ENCODE results near the gene FLOT2.

DNA sequence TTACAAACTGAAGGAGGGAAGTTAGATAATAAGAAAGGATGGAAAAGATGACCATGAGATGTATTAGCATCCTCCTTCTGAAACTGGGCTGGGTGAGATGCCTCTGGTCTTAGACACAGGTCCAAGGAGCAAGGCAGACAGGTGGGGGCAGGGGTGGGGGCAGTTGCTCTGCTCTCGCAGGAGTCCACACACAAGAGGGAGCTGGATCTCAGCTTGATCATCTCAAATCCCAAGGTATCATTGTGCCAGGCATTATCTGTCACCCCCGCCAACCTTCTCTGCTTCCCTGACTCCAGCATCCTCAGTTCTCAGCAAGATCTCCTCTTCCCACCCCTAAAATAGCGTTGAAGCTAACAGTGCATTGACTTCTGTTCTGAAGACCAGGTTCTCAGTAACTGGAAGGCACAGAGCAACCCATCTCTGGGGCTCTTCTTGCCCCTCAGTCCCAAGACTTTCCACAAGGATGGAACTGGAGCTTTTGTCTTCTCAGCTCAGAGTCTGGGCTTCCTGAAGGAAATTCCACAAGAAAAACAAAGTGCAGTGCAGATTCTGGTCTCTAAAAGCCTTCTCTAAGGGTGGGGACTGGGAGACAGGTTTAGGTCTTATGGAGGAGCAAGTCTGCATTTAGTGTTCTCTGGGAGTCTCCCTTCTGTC lies 1.6 kb downstream of the FLOT2 start:
- TF ChIP-seq, protein P1, sequence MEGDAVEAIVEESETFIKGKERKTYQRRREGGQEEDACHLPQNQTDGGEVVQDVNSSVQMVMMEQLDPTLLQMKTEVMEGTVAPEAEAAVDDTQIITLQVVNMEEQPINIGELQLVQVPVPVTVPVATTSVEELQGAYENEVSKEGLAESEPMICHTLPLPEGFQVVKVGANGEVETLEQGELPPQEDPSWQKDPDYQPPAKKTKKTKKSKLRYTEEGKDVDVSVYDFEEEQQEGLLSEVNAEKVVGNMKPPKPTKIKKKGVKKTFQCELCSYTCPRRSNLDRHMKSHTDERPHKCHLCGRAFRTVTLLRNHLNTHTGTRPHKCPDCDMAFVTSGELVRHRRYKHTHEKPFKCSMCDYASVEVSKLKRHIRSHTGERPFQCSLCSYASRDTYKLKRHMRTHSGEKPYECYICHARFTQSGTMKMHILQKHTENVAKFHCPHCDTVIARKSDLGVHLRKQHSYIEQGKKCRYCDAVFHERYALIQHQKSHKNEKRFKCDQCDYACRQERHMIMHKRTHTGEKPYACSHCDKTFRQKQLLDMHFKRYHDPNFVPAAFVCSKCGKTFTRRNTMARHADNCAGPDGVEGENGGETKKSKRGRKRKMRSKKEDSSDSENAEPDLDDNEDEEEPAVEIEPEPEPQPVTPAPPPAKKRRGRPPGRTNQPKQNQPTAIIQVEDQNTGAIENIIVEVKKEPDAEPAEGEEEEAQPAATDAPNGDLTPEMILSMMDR (IDR thresholded peaks at IDR 0.05), result no peak
- TF ChIP-seq POLR2A (IDR thresholded peaks at IDR 0.05), result no peak
